H1 (cell line): ENCODE results near the gene MACROD1.

ENCODE experiments used
- ATF2 ChIP-seq: IDR thresholded peaks from 2 replicates; pipeline ENCODE4 v1.6.1; 2012; ENCODE audit warnings: low read length, inconsistent platforms
- CHD1 ChIP-seq: IDR thresholded peaks from 2 replicates; pipeline ENCODE4 v1.6.1; 2012; ENCODE audit warnings: low read depth, low read length, improper control_type of control experiment
- CTCF ChIP-seq, 3 experiments: IDR thresholded peaks; 1 replicate in 2 of 3; 2 replicates in 1 of 3; pipeline versions ENCODE4 v1.5.1 to v1.6.1; 2011; ENCODE audit warnings: low read length in 3 of 3, mild to moderate bottlenecking in 3 of 3, inconsistent platforms in 2 of 3, low read depth in 1 of 3, moderate library complexity in 1 of 3; ENCODE audit not compliant: insufficient read depth in 1 of 3; ENCODE audit errors: control extremely low read depth in 1 of 3
- EZH2 ChIP-seq: fragments of 200-600 bp; sonication (generic); IDR thresholded peaks from 2 replicates; pipeline ENCODE4 v1.7.1; 2012; ENCODE audit warnings: low read depth, mild to moderate bottlenecking, moderate library complexity, low read length, inconsistent platforms; ENCODE audit not compliant: severe bottlenecking
- GABPA ChIP-seq: IDR thresholded peaks from 2 replicates; pipeline ENCODE4 v1.6.1; 2011; ENCODE audit warnings: mild to moderate bottlenecking, low read length, moderate library complexity, borderline replicate concordance; ENCODE audit not compliant: insufficient read depth
- PHF8 ChIP-seq: fragments of 200-600 bp; sonication (generic); conservative IDR thresholded peaks from 2 replicates; pipeline ENCODE4 v1.7.1; 2012; ENCODE audit warnings: low read depth, mild to moderate bottlenecking, inconsistent platforms, low read length, moderate library complexity
- RAD21 ChIP-seq, 2 experiments: IDR thresholded peaks in 1 of 2; conservative IDR thresholded peaks in 1 of 2; 2 replicates each; pipeline ENCODE4 v1.6.1; 2011; ENCODE audit warnings: low read depth in 2 of 2, low read length in 2 of 2, improper control_type of control experiment in 1 of 2, inconsistent platforms in 1 of 2, mild to moderate bottlenecking in 1 of 2, moderate library complexity in 1 of 2
- RFX5 ChIP-seq: IDR thresholded peaks from 2 replicates; pipeline ENCODE4 v1.6.1; 2011; ENCODE audit warnings: low read depth, low read length, improper control_type of control experiment, borderline replicate concordance
- TAF1 ChIP-seq: IDR thresholded peaks from 2 replicates; pipeline ENCODE4 v1.6.1; 2011; ENCODE audit warnings: mild to moderate bottlenecking, low read depth, low read length
- ZNF274 ChIP-seq: IDR thresholded peaks from 2 replicates; pipeline ENCODE4 v1.7.0; 2012; ENCODE audit warnings: low read length, borderline replicate concordance; ENCODE audit errors: extremely low read depth

- no peak for TF ChIP-seq CTCF (IDR thresholded peaks at IDR 0.05; ENCODE audit: control extremely low read depth in 1 of 3, insufficient read depth in 1 of 3, low read depth in 1 of 3, low read length in 3 of 3)
- no peak for TF ChIP-seq ATF2
- TF ChIP-seq CHD1, result no peak
- no peak for TF ChIP-seq GABPA
- TF ChIP-seq PHF8, result no peak
- no peak for TF ChIP-seq ZNF274
- no peak for TF ChIP-seq RFX5
- TF ChIP-seq EZH2, result no peak
- TF ChIP-seq RAD21 (IDR thresholded peaks at IDR 0.05 in 1 of 2, conservative IDR thresholded peaks at IDR 0.05 in 1 of 2; ENCODE audit: low read depth in 2 of 2, low read length in 2 of 2), result no peak
- no peak for TF ChIP-seq TAF1
Observed at GRCh38 chr11:64059339-64060140, 106.4 kb downstream of the MACROD1 start.
